Neural cell (in vitro differentiated cells): ENCODE data around the gene SH3GLB2. TPM values are rescaled to one million over a fixed set of nuclear protein-coding genes. Genes with fewer than 3 reads are reported as not detected.
"Not testable (repeated sequence)": the region's sequence is repeated elsewhere in the genome, so short reads cannot be mapped to it uniquely, and the experiment has no call there.

Source experiments
- H2AFZ ChIP-seq: fragments of 200-600, 300-800 bp; sonication (generic), shearing (Covaris generic); 2 replicates; pipeline ENCODE4 v1.6.0; 2014; ENCODE audit warnings: low read depth, mild to moderate bottlenecking, antibody characterized with exemption, low read length, moderate library complexity
- H3F3A ChIP-seq: fragments of 200-600 bp; shearing (Covaris generic); 2 replicates; pipeline ENCODE4 v1.6.1; 2016; ENCODE audit warnings: mild to moderate bottlenecking, moderate library complexity, mixed read lengths, antibody characterized with exemption, low read length; ENCODE audit not compliant: insufficient read depth, poor library complexity, severe bottlenecking
- H3K27ac ChIP-seq: fragments of 200-600, 300-800 bp; sonication (generic), shearing (Covaris generic); 2 replicates; pipeline ENCODE4 v1.5.1; 2014; ENCODE audit warnings: mild to moderate bottlenecking, low read length, moderate library complexity
- H3K27me3 ChIP-seq: fragments of 300-800, 200-600 bp; sonication (generic), shearing (Covaris generic); 2 replicates; pipeline ENCODE4 v1.6.0; 2014; ENCODE audit warnings: mild to moderate bottlenecking, low read depth, low read length, moderate library complexity; ENCODE audit not compliant: insufficient read depth
- H3K36me3 ChIP-seq: fragments of 300-800, 200-600 bp; sonication (generic), shearing (Covaris generic); 2 replicates; pipeline ENCODE4 v1.5.1; 2014; ENCODE audit warnings: mild to moderate bottlenecking, antibody characterized with exemption, low read length, moderate library complexity; ENCODE audit not compliant: insufficient read depth
- H3K4me2 ChIP-seq: fragments of 300-800, 200-600 bp; sonication (generic), shearing (Covaris generic); 2 replicates; pipeline ENCODE4 v1.6.0; 2014; ENCODE audit warnings: mild to moderate bottlenecking, low read length
- H3K4me3 ChIP-seq: fragments of 300-800, 200-600 bp; sonication (generic), shearing (Covaris generic); 2 replicates; pipeline ENCODE4 v1.5.1; 2014; ENCODE audit warnings: mild to moderate bottlenecking, low read length, moderate library complexity
- H3K79me2 ChIP-seq: fragments of 200-600 bp; shearing (Covaris generic); replicated peaks from 2 replicates; pipeline ENCODE4 v1.6.0; 2014; ENCODE audit warnings: mild to moderate bottlenecking, low read length, moderate library complexity; ENCODE audit not compliant: insufficient read depth
- H3K9ac ChIP-seq: fragments of 300-800, 200-600 bp; sonication (generic), shearing (Covaris generic); 2 replicates; pipeline ENCODE4 v1.6.1; 2016; ENCODE audit warnings: mild to moderate bottlenecking, low read length, mixed read lengths
- H3K9me2 ChIP-seq: fragments of 200-600 bp; shearing (Covaris generic); 2 replicates; pipeline ENCODE4 v1.6.1; 2016; ENCODE audit warnings: mild to moderate bottlenecking, low read length, mixed read lengths; ENCODE audit not compliant: insufficient read depth
- H3K9me3 ChIP-seq: fragments of 200-600, 300-800 bp; sonication (generic), shearing (Covaris generic); 2 replicates; pipeline ENCODE4 v1.6.1; 2016; ENCODE audit warnings: mild to moderate bottlenecking, mixed run types, low read length, moderate library complexity, mixed read lengths
- H4K20me1 ChIP-seq: fragments of 200-600 bp; shearing (Covaris generic); 2 replicates; pipeline ENCODE4 v1.6.1; 2016; ENCODE audit warnings: mild to moderate bottlenecking, mixed run types; ENCODE audit not compliant: insufficient read depth
- CTCF ChIP-seq: fragments of 450-650 bp; IDR thresholded peaks from 2 replicates; pipeline ENCODE4 v1.5.1; 2014; ENCODE audit warnings: antibody characterized with exemption, mild to moderate bottlenecking, moderate library complexity; ENCODE audit not compliant: poor library complexity, severe bottlenecking
- EP300 ChIP-seq: fragments of 450-650 bp; conservative IDR thresholded peaks from 2 replicates; pipeline ENCODE4 v1.6.1; 2014; ENCODE audit warnings: antibody characterized with exemption, mild to moderate bottlenecking, moderate library complexity; ENCODE audit not compliant: poor library complexity, severe bottlenecking
- EZH2 ChIP-seq: fragments of 200-600, 300-800 bp; shearing (Covaris generic), sonication (generic); IDR thresholded peaks from 2 replicates; pipeline ENCODE4 v1.6.1; 2014; ENCODE audit warnings: antibody characterized with exemption, low read length, borderline replicate concordance, mild to moderate bottlenecking; ENCODE audit not compliant: insufficient read depth, poor library complexity, severe bottlenecking
- MXI1 ChIP-seq: fragments of 450-650 bp; conservative IDR thresholded peaks from 2 replicates; pipeline ENCODE4 v1.6.1; 2014; ENCODE audit warnings: antibody characterized with exemption, mild to moderate bottlenecking; ENCODE audit not compliant: poor library complexity, severe bottlenecking
- POLR2AphosphoS5 ChIP-seq: IDR thresholded peaks from 2 replicates; pipeline ENCODE4 v1.6.1; 2012
- RAD21 ChIP-seq: fragments of 450-650 bp; conservative IDR thresholded peaks from 2 replicates; pipeline ENCODE4 v1.6.1; 2014; ENCODE audit warnings: antibody characterized with exemption, mild to moderate bottlenecking, moderate library complexity
- REST ChIP-seq: IDR thresholded peaks from 2 replicates; pipeline ENCODE4 v1.6.1; 2012; ENCODE audit warnings: borderline replicate concordance
- SMC3 ChIP-seq: fragments of 450-650 bp; conservative IDR thresholded peaks from 2 replicates; pipeline ENCODE4 v1.6.1; 2014; ENCODE audit warnings: antibody characterized with exemption, mild to moderate bottlenecking, moderate library complexity; ENCODE audit not compliant: poor library complexity
- TAF1 ChIP-seq: IDR thresholded peaks from 2 replicates; pipeline ENCODE4 v1.6.1; 2012; ENCODE audit warnings: low read depth
- polyA plus RNA-seq: library from polyadenylated mRNA; depleted of rRNA; stranded (reverse); fragments of >200 nt; gene quantifications from 2 replicates; pipeline ENCODE4 v1.2.3, GENCODE V29; 2014

Gene SH3GLB2
- polyA plus RNA-seq, 1 donor from 2014 or later, result 128 TPM

- H3F3A ChIP-seq, H3K9me2 ChIP-seq, H3K4me2 ChIP-seq, H3K4me3 ChIP-seq, H3K27me3 ChIP-seq, H2AFZ ChIP-seq, H3K79me2 ChIP-seq, H3K9ac ChIP-seq, H3K36me3 ChIP-seq, H3K9me3 ChIP-seq, H3K27ac ChIP-seq, H4K20me1 ChIP-seq: not testable (repeated sequence)
These were observed 24.0 kb downstream of the SH3GLB2 start for GRCh38 chr9:129004173-129004572.

- Histone ChIP-seq H3F3A (no peaks in the 10 kb centered on the region), H3K9me2 (no peaks in the 10 kb centered on the region), H3K27me3 (no peaks in the 10 kb centered on the region), H2AFZ (no peak overlapping the region), H3K9me3 (no peaks in the 10 kb centered on the region), H3K79me2 (no peaks in the 10 kb centered on the region), H3K36me3 (peaks cover 7% of the 10 kb centered on the region), H3K9ac (no peak overlapping the region), H3K4me3 (no peak overlapping the region), H4K20me1 (no peaks in the 10 kb centered on the region), H3K4me2 (no peak overlapping the region), H3K27ac (no peak overlapping the region)
- TF ChIP-seq EP300, result no peak
These were observed 25.1 kb downstream of the SH3GLB2 start for GRCh38 chr9:129002992-129003391.

GRCh38 chr9:129001504-129002325 lies 26.4 kb downstream of the SH3GLB2 start:
- Histone ChIP-seq H2AFZ (no peak overlapping the region), H3K4me2 (no peak overlapping the region), H3K36me3 (peaks cover 7% of the 10 kb centered on the region), H3K79me2 (no peaks in the 10 kb centered on the region), H3K27ac (no peak overlapping the region), H3K9me2 (no peaks in the 10 kb centered on the region), H4K20me1 (no peaks in the 10 kb centered on the region), H3K4me3 (no peak overlapping the region), H3K9me3 (no peaks in the 10 kb centered on the region), H3K27me3 (no peaks in the 10 kb centered on the region), H3K9ac (no peak overlapping the region), H3F3A (no peaks in the 10 kb centered on the region)
- TF ChIP-seq POLR2AphosphoS5, result peak; percentile 27
- TF ChIP-seq CTCF, result no peak

- Histone ChIP-seq H4K20me1 (no peaks in the 10 kb centered on the region), H3F3A (no peaks in the 10 kb centered on the region), H3K9me2 (no peaks in the 10 kb centered on the region), H3K27ac (no peak overlapping the region), H3K4me2 (no peak overlapping the region), H3K9ac (no peak overlapping the region), H3K79me2 (no peaks in the 10 kb centered on the region), H3K27me3 (no peaks in the 10 kb centered on the region), H3K36me3 (peaks cover 7% of the 10 kb centered on the region), H3K9me3 (no peaks in the 10 kb centered on the region), H3K4me3 (no peak overlapping the region), H2AFZ (no peak overlapping the region)
- peak; percentile 5 for TF ChIP-seq POLR2AphosphoS5
- TF ChIP-seq CTCF, result no peak
- TF ChIP-seq REST, result no peak
- TF ChIP-seq MXI1, result no peak
- no peak for TF ChIP-seq RAD21
- TF ChIP-seq SMC3, result no peak
- TF ChIP-seq EZH2, result no peak
- no peak for TF ChIP-seq TAF1
These were observed 28.4 kb downstream of the SH3GLB2 start for GRCh38 chr9:128999581-129000206.
